IPS-18c (cell line): ENCODE data around the gene RNASE1.
"Not testable (repeated sequence)": the region's sequence is repeated elsewhere in the genome, so short reads cannot be mapped to it uniquely, and the experiment has no call there.

ENCODE experiments used
- H3K4me3 ChIP-seq: 2 replicates; pipeline ENCODE4 v1.7.0; 2013; ENCODE audit warnings: low read depth, mild to moderate bottlenecking, low read length, moderate library complexity; ENCODE audit not compliant: insufficient read depth
- H3K9me3 ChIP-seq: one replicate; pipeline ENCODE4 v1.6.1; 2013; ENCODE audit warnings: mild to moderate bottlenecking, low read length, moderate library complexity; ENCODE audit not compliant: control insufficient read depth, insufficient read depth

Gene RNASE1

GRCh38 chr14:20790464-20791116, 12.1 kb downstream of the RNASE1 start:
- no peak overlapping the region for H3K4me3 ChIP-seq
- no peaks in the 10 kb centered on the region for H3K9me3 ChIP-seq

DNA sequence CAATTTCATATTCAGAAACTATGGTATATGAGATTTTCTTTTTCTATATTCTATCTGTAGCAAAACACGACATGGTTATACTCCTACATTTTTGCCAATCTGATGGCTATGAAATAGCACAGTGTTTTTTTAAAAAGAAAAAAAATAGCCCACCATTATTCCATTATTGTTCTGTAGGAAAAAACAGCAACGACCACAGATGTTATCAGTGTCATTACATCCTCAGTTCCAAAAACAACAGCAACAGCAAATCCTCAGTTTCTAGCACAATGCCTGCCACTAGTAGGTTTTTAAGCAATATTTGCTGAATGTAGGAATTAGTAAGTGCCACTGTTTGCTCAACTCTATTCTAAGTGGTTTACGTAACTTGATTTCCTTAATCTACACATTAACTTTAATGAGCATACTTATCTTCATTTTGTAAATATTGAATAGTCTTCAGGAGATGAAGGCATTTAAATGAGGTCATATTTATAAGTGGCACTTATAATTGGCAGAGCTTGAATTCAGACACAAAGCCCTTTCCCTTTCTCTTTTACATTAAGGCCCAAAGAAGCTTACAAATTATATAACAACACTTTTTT, 13.3 kb downstream of the RNASE1 start:
- Histone ChIP-seq H3K9me3 (no peaks in the 10 kb centered on the region), H3K4me3 (no peak overlapping the region)

DNA sequence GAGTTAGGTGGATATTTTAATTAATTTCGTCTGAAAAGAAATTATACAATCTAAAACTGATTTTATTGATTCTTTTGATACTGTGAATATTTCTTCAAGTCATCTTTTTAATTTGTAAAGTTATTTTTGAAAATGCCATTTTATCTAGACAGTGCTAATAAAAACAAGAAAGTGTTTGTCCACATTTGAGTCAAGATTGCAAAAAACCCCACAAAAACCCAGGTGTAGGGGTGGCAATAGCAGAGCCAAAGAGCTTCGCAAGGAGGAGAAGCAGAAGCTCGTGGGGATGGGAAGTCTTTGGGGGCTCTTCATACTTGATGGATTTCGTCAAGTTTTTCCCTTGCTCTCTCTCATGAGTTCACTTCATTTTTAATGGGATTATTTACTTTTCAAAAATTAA, 15.6 kb downstream of the RNASE1 start:
- H3K9me3 ChIP-seq: no peaks in the 10 kb centered on the region
- H3K4me3 ChIP-seq: no peak overlapping the region

DNA sequence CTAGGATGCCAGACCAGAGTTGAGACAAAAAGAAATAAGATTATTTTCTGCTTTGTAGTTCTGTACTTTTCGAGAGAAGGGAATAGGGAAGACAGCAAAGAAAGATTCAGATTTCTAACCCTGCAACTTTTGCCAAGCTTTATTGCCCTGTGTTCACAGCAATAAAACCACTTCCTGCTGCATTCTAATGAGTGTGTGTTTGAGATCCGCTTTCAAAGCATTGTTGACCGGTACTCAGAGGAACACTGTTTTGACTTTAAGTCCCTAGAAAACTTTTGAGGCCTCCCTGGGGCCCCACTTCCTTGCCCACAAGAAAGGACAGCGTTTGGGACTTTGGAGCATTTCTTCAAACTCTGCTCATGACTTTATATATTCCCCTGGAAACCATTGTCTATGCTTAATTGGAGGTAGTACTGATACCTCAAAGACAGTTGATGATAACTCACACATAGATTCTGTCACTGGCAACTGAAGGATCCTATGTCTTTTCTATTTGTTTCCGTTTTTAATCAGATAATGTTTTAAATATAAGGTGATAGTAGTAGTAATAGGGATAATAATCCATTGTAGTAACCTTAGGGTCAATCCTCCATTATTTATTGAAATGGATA, 20.3 kb downstream of the RNASE1 start:
- H3K4me3 ChIP-seq: no peak overlapping the region

GRCh38 chr14:20781803-20782202, 20.8 kb downstream of the RNASE1 start:
- Histone ChIP-seq H3K4me3 (no peak overlapping the region), H3K9me3 (peaks cover 2% of the 10 kb centered on the region)

More for the DNA sequence above, 20.3 kb downstream of the RNASE1 start:
- H3K9me3 ChIP-seq: peaks cover 2% of the 10 kb centered on the region

- Histone ChIP-seq H3K9me3 (peaks cover 2% of the 10 kb centered on the region), H3K4me3 (no peak overlapping the region)
Observed at GRCh38 chr14:20775901-20776300, 26.7 kb downstream of the RNASE1 start.

DNA sequence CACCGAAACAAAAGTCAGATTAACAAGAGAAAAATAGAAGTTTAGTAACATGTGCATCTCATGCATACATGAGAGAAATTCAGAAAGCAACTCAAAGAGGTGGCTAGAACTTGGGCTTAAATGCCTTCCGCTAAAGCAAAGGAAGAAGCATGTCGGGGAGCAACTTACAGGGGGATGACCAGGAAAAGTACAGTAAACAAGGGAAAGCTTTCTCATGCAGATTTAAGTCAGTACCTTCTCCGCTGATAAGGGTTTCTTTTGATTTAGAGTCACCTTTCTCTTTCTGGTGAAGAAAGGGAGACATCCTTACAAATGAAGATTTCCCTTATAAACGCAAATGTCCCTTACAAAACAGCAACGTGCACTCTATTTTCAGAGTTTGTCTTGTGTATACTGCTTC, 27.6 kb downstream of the RNASE1 start:
- Histone ChIP-seq H3K4me3 (no peak overlapping the region; the same call in 1 of the 2 replicates), H3K9me3 (peaks cover 2% of the 10 kb centered on the region)

GRCh38 chr14:20774258-20774824, 28.3 kb downstream of the RNASE1 start:
- H3K9me3 ChIP-seq: peaks cover 2% of the 10 kb centered on the region
- H3K4me3 ChIP-seq: no peak overlapping the region

GRCh38 chr14:20772650-20773049, 30.0 kb downstream of the RNASE1 start:
- H3K9me3 ChIP-seq: no peaks in the 10 kb centered on the region
- no peak overlapping the region for H3K4me3 ChIP-seq

- Histone ChIP-seq H3K4me3 (no peak overlapping the region), H3K9me3 (no peaks in the 10 kb centered on the region)
Observed at GRCh38 chr14:20769421-20769820, 33.2 kb downstream of the RNASE1 start.

GRCh38 chr14:20768593-20768892, 34.1 kb downstream of the RNASE1 start:
- H3K4me3 ChIP-seq: no peak overlapping the region
- no peaks in the 10 kb centered on the region for H3K9me3 ChIP-seq

DNA sequence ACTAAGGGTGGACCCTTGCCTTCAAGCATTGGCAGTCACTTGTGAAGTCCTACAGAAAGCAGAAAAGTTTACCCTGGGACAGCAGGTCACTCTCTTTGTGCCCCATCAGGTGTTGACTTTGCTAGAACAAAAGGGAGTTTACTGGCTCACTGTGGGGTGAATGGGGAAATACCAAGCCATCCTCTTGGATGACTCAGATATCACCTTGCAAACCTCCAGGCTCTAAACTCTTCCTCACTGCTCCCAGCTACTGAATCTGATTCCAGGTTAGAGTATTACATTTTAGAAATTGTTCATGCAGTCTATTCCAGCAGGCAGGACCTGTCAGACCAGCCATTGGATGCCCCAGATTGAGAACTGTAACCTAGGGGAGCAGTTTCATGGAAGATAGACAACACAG, 41.7 kb downstream of the RNASE1 start:
- no peaks in the 10 kb centered on the region for H3K9me3 ChIP-seq

DNA sequence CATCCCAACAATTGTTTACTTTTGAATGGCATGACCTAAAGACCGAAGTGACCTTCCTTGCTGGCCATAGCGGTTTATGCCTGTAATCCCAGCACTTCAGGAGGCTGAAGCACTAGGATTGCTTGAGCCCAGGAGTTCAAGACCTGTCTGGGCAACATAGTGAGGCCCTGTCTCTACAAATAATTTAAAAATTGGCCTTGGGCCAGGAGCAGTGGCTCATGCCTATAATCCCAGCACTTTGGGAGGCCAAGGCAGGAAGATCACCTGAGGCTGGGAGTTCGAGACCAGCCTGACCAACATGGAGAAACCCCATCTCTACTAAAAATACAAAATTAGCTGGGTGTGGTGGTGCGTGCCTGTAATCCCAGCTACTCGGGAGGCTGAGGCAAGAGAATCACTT, 43.2 kb downstream of the RNASE1 start:
- H3K9me3 ChIP-seq, H3K4me3 ChIP-seq: not testable (repeated sequence)

More for the DNA sequence above, 41.7 kb downstream of the RNASE1 start:
- H3K4me3 ChIP-seq: no peak overlapping the region

DNA sequence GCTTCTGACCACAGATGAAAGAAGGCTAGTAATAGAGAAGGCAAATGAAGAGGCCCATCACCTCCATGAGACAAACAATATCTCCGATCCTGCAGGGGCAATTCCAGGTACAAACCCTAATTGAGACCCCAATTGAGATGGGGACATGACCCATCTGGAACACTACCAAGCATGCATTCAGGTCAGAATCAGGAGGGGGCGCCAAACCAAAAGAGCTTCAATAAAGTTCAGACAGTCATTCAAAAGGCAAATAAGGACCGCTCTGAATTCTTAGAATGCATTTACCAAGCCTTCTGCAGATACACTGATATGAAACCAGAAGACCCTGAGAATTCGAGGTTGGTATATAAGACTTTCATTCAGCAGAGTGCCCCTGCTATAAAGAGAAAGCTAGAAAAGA, 44.7 kb downstream of the RNASE1 start:
- Histone ChIP-seq H3K9me3 (no peaks in the 10 kb centered on the region), H3K4me3 (no peak overlapping the region)

DNA sequence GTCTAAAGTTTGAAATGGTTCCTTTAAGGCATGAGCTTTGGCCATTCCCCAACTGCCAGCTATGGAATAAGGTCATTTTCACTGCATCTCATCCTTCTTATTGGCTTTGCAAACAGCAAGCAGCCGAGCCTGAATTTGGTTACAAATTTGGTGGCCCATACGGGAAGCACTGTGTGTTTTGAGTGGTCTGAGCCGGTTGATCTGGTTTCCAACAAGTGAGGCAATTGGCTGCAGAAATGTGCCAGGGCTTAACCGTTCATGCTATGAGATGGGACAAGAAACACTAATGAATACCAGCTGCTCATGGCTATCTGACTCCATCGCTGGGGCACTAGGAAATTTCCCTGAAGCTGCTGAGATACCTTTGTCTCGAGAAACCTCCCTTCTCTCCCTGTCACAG, 47.6 kb downstream of the RNASE1 start:
- H3K9me3 ChIP-seq: peaks cover 5% of the 10 kb centered on the region
- H3K4me3 ChIP-seq: no peak overlapping the region

- peaks cover 5% of the 10 kb centered on the region for H3K9me3 ChIP-seq
Observed at GRCh38 chr14:20754308-20754707, 48.3 kb downstream of the RNASE1 start.

GRCh38 chr14:20751963-20752562, 50.6 kb downstream of the RNASE1 start:
- H3K9me3 ChIP-seq: peaks cover 5% of the 10 kb centered on the region

More at GRCh38 chr14:20754308-20754707, 48.3 kb downstream of the RNASE1 start:
- no peak overlapping the region for H3K4me3 ChIP-seq

More at GRCh38 chr14:20751963-20752562, 50.6 kb downstream of the RNASE1 start:
- H3K4me3 ChIP-seq: no peak overlapping the region; the same call in 1 of the 2 replicates
